ENCODE data around the gene DHRS7C. TPM values are rescaled to one million over a fixed set of nuclear protein-coding genes. Genes with fewer than 3 reads are reported as not detected.
"Not testable (repeated sequence)": the region's sequence is repeated elsewhere in the genome, so short reads cannot be mapped to it uniquely, and the experiment has no call there.

The DHRS7C gene
- total and polyA plus RNA-seq, 4 experiments from 2014 or later = not detected

- no peaks in the 10 kb centered on the region for H3K9me3 ChIP-seq (ENCODE audit: control insufficient read depth in 1 of 2, low read length in 2 of 2)
- Mint-ChIP-seq H3K4me3 (no peak overlapping the region), H3K27ac (no peak overlapping the region), H3K36me3 (no peaks in the 10 kb centered on the region), H3K27me3 (peaks cover 0 to 6% of the 10 kb centered on the region in 2 donors), H3K4me1 (no peaks in the 10 kb centered on the region), H3K9me3 (no peaks in the 10 kb centered on the region)
- CTCF ChIA-PET (ENCODE audit: partially characterized antibody) = no interaction called here
- DNase-seq = no peak
- POLR2A ChIA-PET (ENCODE audit: partially characterized antibody) = no interaction called here
- no peaks in the 10 kb centered on the region for H3K27me3 ChIP-seq (ENCODE audit: insufficient read depth, low read length)
- intact Hi-C loops (cut with micrococcal nuclease) = no loop called here
- H3K27ac ChIP-seq (ENCODE audit: low read depth, low read length) = no peak overlapping the region
- H3K36me3 ChIP-seq (ENCODE audit: insufficient read depth, low read length) = no peaks in the 10 kb centered on the region
- H3K4me1 ChIP-seq (ENCODE audit: insufficient read depth, low read length) = no peaks in the 10 kb centered on the region
- no peak overlapping the region for H3K4me3 ChIP-seq (ENCODE audit: low read length in 2 of 2)
These were observed 919 bp upstream of the DHRS7C start for GRCh38 chr17:9792181-9792840.

DNA sequence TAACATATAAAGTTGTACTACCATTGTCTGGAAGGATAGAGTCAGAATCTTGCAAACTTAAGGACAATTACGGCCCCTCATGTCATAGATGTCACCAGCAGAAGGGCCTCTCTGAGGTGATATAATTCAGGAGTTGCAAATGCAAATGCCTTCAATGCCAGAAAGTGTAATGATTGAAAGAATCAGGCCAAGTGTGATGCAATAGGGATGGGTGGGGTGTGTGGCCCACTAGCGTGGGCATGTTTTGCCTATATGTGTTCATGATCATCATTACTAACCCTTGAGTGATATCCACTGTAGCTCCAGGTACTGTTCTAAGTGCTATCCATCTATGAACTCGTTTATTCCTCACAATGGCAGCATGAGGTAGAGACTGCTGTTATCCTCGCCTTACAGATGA lies 1.1 kb downstream of the DHRS7C start:
- CTCF ChIA-PET (ENCODE audit: partially characterized antibody) = interaction anchor here (0.6 kb wide), 1 partner anchor 21 kb away, joined by 3 read pairs; no protein-coding TSS in a partner anchor

DNA sequence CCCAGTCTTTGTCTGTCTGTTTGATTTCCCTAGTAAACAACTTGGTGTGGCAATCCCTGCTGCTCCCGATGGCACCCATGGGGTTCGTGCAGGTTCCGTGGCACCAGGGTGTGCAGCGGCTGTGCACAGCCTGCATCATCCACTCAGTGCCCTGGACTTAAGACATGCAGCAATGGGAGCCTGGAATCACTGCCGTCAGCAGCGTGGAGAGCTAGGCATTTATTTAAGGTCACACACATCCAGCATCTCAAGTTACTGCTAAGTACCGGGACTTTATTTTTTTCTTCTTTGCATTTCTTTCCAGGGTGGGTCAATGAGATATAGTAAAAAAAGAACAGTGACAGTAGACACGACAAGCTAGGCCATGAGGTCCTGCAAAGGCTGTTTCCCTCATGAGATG lies 2.8 kb downstream of the DHRS7C start:
- H3K36me3 Mint-ChIP-seq = no peaks in the 10 kb centered on the region
- CTCF ChIA-PET (ENCODE audit: partially characterized antibody) = no interaction called here

More for the DNA sequence above, 1.1 kb downstream of the DHRS7C start:
- Histone ChIP-seq H3K27me3 (ENCODE audit: insufficient read depth, low read length) (no peaks in the 10 kb centered on the region), H3K36me3 (ENCODE audit: insufficient read depth, low read length) (no peaks in the 10 kb centered on the region), H3K4me3 (ENCODE audit: low read length in 2 of 2) (no peak overlapping the region), H3K27ac (ENCODE audit: low read depth, low read length) (no peak overlapping the region), H3K4me1 (ENCODE audit: insufficient read depth, low read length) (no peaks in the 10 kb centered on the region), H3K9me3 (ENCODE audit: control insufficient read depth in 1 of 2, low read length in 2 of 2) (no peaks in the 10 kb centered on the region)
- Mint-ChIP-seq H3K27ac (no peak overlapping the region), H3K36me3 (no peaks in the 10 kb centered on the region), H3K9me3 (no peaks in the 10 kb centered on the region), H3K4me3 (no peak overlapping the region), H3K27me3 (peaks cover 0 to 6% of the 10 kb centered on the region in 2 donors), H3K4me1 (no peaks in the 10 kb centered on the region)
- POLR2A ChIA-PET (ENCODE audit: partially characterized antibody) = no interaction called here
- no peak for DNase-seq
- intact Hi-C loops (cut with micrococcal nuclease) = no loop called here

DNA sequence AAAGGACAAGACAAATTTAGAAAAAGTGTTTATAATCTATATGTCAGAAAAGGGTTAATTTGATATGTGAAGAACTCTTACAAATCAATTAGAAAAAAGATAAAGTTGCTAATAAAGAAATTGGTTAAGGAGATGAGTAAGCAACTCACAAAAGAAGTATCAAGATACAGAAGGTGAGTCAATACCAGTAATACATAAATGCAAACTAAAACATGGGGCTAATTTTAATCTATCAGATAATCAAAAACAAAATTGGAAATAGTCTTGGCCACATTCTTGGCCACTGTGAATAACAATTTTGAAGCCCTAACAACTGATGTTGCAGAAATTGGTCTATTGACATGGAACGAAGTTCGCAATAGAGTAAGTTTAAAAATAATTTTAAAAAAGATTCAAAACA lies 6.8 kb downstream of the DHRS7C start:
- Mint-ChIP-seq H3K4me1 (no peaks in the 10 kb centered on the region), H3K4me3 (no peak overlapping the region), H3K27ac (no peak overlapping the region), H3K27me3 (peaks cover 12 to 26% of the 10 kb centered on the region in 2 donors), H3K9me3 (peaks cover 0 to 4% (median 0%) of the 10 kb centered on the region in 8 donors), H3K36me3 (no peaks in the 10 kb centered on the region)
- H3K9me3 ChIP-seq (ENCODE audit: control insufficient read depth in 1 of 2, low read length in 2 of 2) = no peaks in the 10 kb centered on the region
- POLR2A ChIA-PET (ENCODE audit: partially characterized antibody) = no interaction called here
- no peak overlapping the region for H3K4me3 ChIP-seq (ENCODE audit: low read length in 2 of 2)
- CTCF ChIA-PET (ENCODE audit: partially characterized antibody) = no interaction called here
- no peaks in the 10 kb centered on the region for H3K36me3 ChIP-seq (ENCODE audit: insufficient read depth, low read length)
- intact Hi-C loops (cut with micrococcal nuclease) = no loop called here
- H3K27me3 ChIP-seq (ENCODE audit: insufficient read depth, low read length) = no peaks in the 10 kb centered on the region
- H3K27ac ChIP-seq (ENCODE audit: low read depth, low read length) = no peak overlapping the region
- H3K4me1 ChIP-seq (ENCODE audit: insufficient read depth, low read length) = no peaks in the 10 kb centered on the region
- DNase-seq = no peak

More for the DNA sequence above, 2.8 kb downstream of the DHRS7C start:
- Histone ChIP-seq H3K4me3 (ENCODE audit: low read length in 2 of 2) (no peak overlapping the region), H3K4me1 (ENCODE audit: insufficient read depth, low read length) (no peaks in the 10 kb centered on the region), H3K9me3 (ENCODE audit: control insufficient read depth in 1 of 2, low read length in 2 of 2) (no peaks in the 10 kb centered on the region), H3K27ac (ENCODE audit: low read depth, low read length) (no peak overlapping the region), H3K36me3 (ENCODE audit: insufficient read depth, low read length) (no peaks in the 10 kb centered on the region), H3K27me3 (ENCODE audit: insufficient read depth, low read length) (no peaks in the 10 kb centered on the region)
- Mint-ChIP-seq H3K27ac (no peak overlapping the region), H3K4me1 (no peaks in the 10 kb centered on the region), H3K4me3 (no peak overlapping the region), H3K9me3 (peaks cover 0 to 2% (median 0%) of the 10 kb centered on the region in 8 donors), H3K27me3 (peaks cover 0 to 6% of the 10 kb centered on the region in 2 donors)
- no peak for DNase-seq
- POLR2A ChIA-PET (ENCODE audit: partially characterized antibody) = no interaction called here
- intact Hi-C loops (cut with micrococcal nuclease) = no loop called here

- H3K4me1 Mint-ChIP-seq; intact Hi-C loops (cut with micrococcal nuclease); CTCF ChIA-PET (ENCODE audit: partially characterized antibody); H3K4me3 Mint-ChIP-seq; POLR2A ChIA-PET (ENCODE audit: partially characterized antibody); H3K9me3 Mint-ChIP-seq; H3K27ac Mint-ChIP-seq; H3K4me3 ChIP-seq (ENCODE audit: low read length in 2 of 2); H3K9me3 ChIP-seq (ENCODE audit: control insufficient read depth in 1 of 2, low read length in 2 of 2); H3K4me1 ChIP-seq (ENCODE audit: insufficient read depth, low read length); H3K36me3 Mint-ChIP-seq; H3K27me3 ChIP-seq (ENCODE audit: insufficient read depth, low read length); H3K36me3 ChIP-seq (ENCODE audit: insufficient read depth, low read length); H3K27ac ChIP-seq (ENCODE audit: low read depth, low read length); DNase-seq: not testable (repeated sequence)
- peaks cover 14 to 25% of the 10 kb centered on the region in 2 donors for H3K27me3 Mint-ChIP-seq
These were observed 7.9 kb downstream of the DHRS7C start for GRCh38 chr17:9783465-9783864.

GRCh38 chr17:9783050-9783449 lies 8.3 kb downstream of the DHRS7C start:
- H3K27ac ChIP-seq (ENCODE audit: low read depth, low read length) = no peak overlapping the region
- no peaks in the 10 kb centered on the region for H3K4me1 ChIP-seq (ENCODE audit: insufficient read depth, low read length)
- no peak for DNase-seq
- H3K36me3 Mint-ChIP-seq = no peaks in the 10 kb centered on the region
- H3K9me3 ChIP-seq (ENCODE audit: control insufficient read depth in 1 of 2, low read length in 2 of 2) = no peaks in the 10 kb centered on the region
- peaks cover 0 to 4% (median 0%) of the 10 kb centered on the region in 8 donors for H3K9me3 Mint-ChIP-seq
- intact Hi-C loops (cut with micrococcal nuclease) = no loop called here
- no peaks in the 10 kb centered on the region for H3K4me1 Mint-ChIP-seq
- H3K27ac Mint-ChIP-seq = no peak overlapping the region
- CTCF ChIA-PET (ENCODE audit: partially characterized antibody) = no interaction called here
- H3K4me3 Mint-ChIP-seq = no peak overlapping the region
- H3K27me3 ChIP-seq (ENCODE audit: insufficient read depth, low read length) = no peaks in the 10 kb centered on the region
- H3K4me3 ChIP-seq (ENCODE audit: low read length in 2 of 2) = no peak overlapping the region
- POLR2A ChIA-PET (ENCODE audit: partially characterized antibody) = no interaction called here
- H3K36me3 ChIP-seq (ENCODE audit: insufficient read depth, low read length) = no peaks in the 10 kb centered on the region
- H3K27me3 Mint-ChIP-seq = peaks cover 14 to 26% of the 10 kb centered on the region in 2 donors

- Histone ChIP-seq H3K4me1 (ENCODE audit: insufficient read depth, low read length) (no peaks in the 10 kb centered on the region), H3K4me3 (ENCODE audit: low read length in 2 of 2) (no peak overlapping the region), H3K27ac (ENCODE audit: low read depth, low read length) (no peak overlapping the region), H3K27me3 (ENCODE audit: insufficient read depth, low read length) (no peaks in the 10 kb centered on the region), H3K9me3 (ENCODE audit: control insufficient read depth in 1 of 2, low read length in 2 of 2) (no peaks in the 10 kb centered on the region), H3K36me3 (ENCODE audit: insufficient read depth, low read length) (no peaks in the 10 kb centered on the region)
- H3K27me3 Mint-ChIP-seq = peaks cover 16 to 28% of the 10 kb centered on the region in 2 donors
- H3K9me3 Mint-ChIP-seq = peaks cover 0 to 4% (median 0%) of the 10 kb centered on the region in 8 donors
- H3K4me3 Mint-ChIP-seq = no peak overlapping the region
- no peak overlapping the region for H3K27ac Mint-ChIP-seq
- POLR2A ChIA-PET (ENCODE audit: partially characterized antibody) = no interaction called here
- no peaks in the 10 kb centered on the region for H3K4me1 Mint-ChIP-seq
- intact Hi-C loops (cut with micrococcal nuclease) = no loop called here
- CTCF ChIA-PET (ENCODE audit: partially characterized antibody) = no interaction called here
- no peak for DNase-seq
- no peaks in the 10 kb centered on the region for H3K36me3 Mint-ChIP-seq
These were observed 10.8 kb downstream of the DHRS7C start for GRCh38 chr17:9780552-9780951.

- POLR2A ChIA-PET (ENCODE audit: partially characterized antibody) = no interaction called here
- H3K27ac ChIP-seq (ENCODE audit: low read depth, low read length) = no peak overlapping the region
- no peaks in the 10 kb centered on the region for H3K27me3 ChIP-seq (ENCODE audit: insufficient read depth, low read length)
- intact Hi-C loops (cut with micrococcal nuclease) = no loop called here
- H3K4me1 ChIP-seq (ENCODE audit: insufficient read depth, low read length) = no peaks in the 10 kb centered on the region
- no peaks in the 10 kb centered on the region for H3K36me3 ChIP-seq (ENCODE audit: insufficient read depth, low read length)
- H3K27me3 Mint-ChIP-seq = peaks cover 8 to 17% of the 10 kb centered on the region in 2 donors
- H3K4me3 ChIP-seq (ENCODE audit: low read length in 2 of 2) = no peak overlapping the region
- CTCF ChIA-PET (ENCODE audit: partially characterized antibody) = no interaction called here
- no peak for DNase-seq
- H3K4me1 Mint-ChIP-seq = no peaks in the 10 kb centered on the region
- no peaks in the 10 kb centered on the region for H3K9me3 ChIP-seq (ENCODE audit: control insufficient read depth in 1 of 2, low read length in 2 of 2)
- H3K36me3 Mint-ChIP-seq = no peaks in the 10 kb centered on the region
- no peak overlapping the region for H3K4me3 Mint-ChIP-seq
- no peak overlapping the region for H3K27ac Mint-ChIP-seq
- H3K9me3 Mint-ChIP-seq = no peaks in the 10 kb centered on the region
These were observed 14.5 kb downstream of the DHRS7C start for GRCh38 chr17:9776911-9777310.
